Smooth muscle cell of the coronary artery (primary cell): Measurements from ENCODE around the gene CHTF8. TPM values are rescaled to one million over a fixed set of nuclear protein-coding genes. Genes with fewer than 3 reads are reported as not detected.

Experiments
- total RNA-seq: library from RNA; depleted of rRNA; stranded (reverse); fragments of >200 nt; gene quantifications from 2 replicates; pipeline ENCODE4 v1.2.3, GENCODE V29; 2014; ENCODE audit warnings: low replicate concordance

Gene CHTF8
- 20.9 and 42.8 TPM in 2 replicates for total RNA-seq

GRCh38 chr16:69132424-69133252 is at the start of gene CHTF8, which contains the start of gene UTP4:
Gene CHTF8 (minus strand): TSS chr16:69132588. CDS start chr16:69121458, 11,130 bp downstream.
Gene UTP4 (plus strand): TSS chr16:69132649. CDS start chr16:69133460, 811 bp downstream.

GRCh38 chr16:69105501-69106361 is 26.7 kb downstream of the CHTF8 start, which contains the start of gene HAS3:
Gene HAS3 (plus strand): TSS chr16:69105653. CDS start chr16:69109396, 3,743 bp downstream.

Other genes with a start within 250 kb of the CHTF8 start
- 0.35 and 1.3 TPM in 2 replicates for gene HAS3, start 26.9 kb downstream of the CHTF8 start, total RNA-seq
- 13.0 and 27.8 TPM in 2 replicates for gene UTP4, start 61 bp upstream of the CHTF8 start, total RNA-seq
- 22.3 and 96.4 TPM in 2 replicates for gene SNTB2, start 54.6 kb upstream of the CHTF8 start, total RNA-seq
- 25.6 and 31.6 TPM in 2 replicates for gene VPS4A, start 178.8 kb upstream of the CHTF8 start, total RNA-seq
- 5.4 and 12.4 TPM in 2 replicates for gene PDF, start 198.0 kb upstream of the CHTF8 start, total RNA-seq
- 22.9 and 23.4 TPM in 2 replicates for gene COG8, start 207.0 kb upstream of the CHTF8 start, total RNA-seq
- 14.0 and 19.3 TPM in 2 replicates for gene NIP7, start 207.2 kb upstream of the CHTF8 start, total RNA-seq
- gene TMED6, start 219.2 kb upstream of the CHTF8 start, total RNA-seq = not detected in 2 replicates